Measurements from ENCODE around the gene CNOT1. TPM values are rescaled to one million over a fixed set of nuclear protein-coding genes. Genes with fewer than 3 reads are reported as not detected.

CNOT1 gene
- total RNA-seq, 1 experiment from 2014 or later = 328 TPM

DNA sequence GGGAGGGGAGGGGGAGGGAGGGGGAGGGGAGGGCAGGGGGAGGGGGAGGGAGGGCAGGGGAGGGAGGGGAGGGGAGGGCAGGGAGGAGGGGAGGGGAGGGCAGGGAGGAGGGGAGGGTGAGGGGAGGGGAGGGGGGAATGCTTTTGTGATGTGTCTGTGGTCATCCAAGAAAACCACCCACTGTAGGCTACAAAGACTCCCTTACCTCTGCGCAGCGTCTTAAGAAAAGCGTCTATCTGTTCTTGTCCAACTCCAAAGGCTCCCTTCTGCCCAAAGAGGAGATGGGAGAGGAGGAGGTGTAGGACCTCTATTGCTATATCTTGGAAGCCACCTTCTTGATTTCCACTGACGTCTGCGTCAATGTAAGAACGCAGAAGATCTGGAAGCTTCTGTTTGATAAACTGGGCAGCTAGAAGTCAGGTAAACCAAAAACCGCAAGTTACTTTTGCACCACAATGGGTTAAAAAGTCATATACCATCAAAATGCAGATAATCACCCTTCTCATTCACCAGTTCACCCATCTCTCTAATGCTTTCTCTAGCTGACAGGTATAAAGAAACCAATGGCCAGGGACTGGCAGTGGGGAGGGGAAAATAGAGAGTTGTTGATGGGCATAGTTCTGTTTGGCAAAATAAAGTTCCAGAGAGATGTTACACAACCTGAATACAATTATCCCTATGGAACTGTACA is 43.1 kb downstream of the CNOT1 start:
- H3K27me3 Mint-ChIP-seq (ENCODE audit: low read depth) = no peaks in the 10 kb centered on the region
- H3K36me3 Mint-ChIP-seq (ENCODE audit: insufficient read depth in 1 of 3, low read depth in 3 of 3) = peaks cover 59 to 87% (median 86%) of the 10 kb centered on the region in 3 experiments
- no peaks in the 10 kb centered on the region for H3K23me2 ChIP-seq (ENCODE audit: insufficient read length, low read depth, low read length, poor library complexity, severe bottlenecking)
- no peak overlapping the region for H2BK20ac ChIP-seq (ENCODE audit: low read depth, low read length, poor library complexity, severe bottlenecking)
- no peak overlapping the region for H4K5ac ChIP-seq (ENCODE audit: insufficient read length, low read depth, low read length)
- TF ChIP-seq, protein P1, sequence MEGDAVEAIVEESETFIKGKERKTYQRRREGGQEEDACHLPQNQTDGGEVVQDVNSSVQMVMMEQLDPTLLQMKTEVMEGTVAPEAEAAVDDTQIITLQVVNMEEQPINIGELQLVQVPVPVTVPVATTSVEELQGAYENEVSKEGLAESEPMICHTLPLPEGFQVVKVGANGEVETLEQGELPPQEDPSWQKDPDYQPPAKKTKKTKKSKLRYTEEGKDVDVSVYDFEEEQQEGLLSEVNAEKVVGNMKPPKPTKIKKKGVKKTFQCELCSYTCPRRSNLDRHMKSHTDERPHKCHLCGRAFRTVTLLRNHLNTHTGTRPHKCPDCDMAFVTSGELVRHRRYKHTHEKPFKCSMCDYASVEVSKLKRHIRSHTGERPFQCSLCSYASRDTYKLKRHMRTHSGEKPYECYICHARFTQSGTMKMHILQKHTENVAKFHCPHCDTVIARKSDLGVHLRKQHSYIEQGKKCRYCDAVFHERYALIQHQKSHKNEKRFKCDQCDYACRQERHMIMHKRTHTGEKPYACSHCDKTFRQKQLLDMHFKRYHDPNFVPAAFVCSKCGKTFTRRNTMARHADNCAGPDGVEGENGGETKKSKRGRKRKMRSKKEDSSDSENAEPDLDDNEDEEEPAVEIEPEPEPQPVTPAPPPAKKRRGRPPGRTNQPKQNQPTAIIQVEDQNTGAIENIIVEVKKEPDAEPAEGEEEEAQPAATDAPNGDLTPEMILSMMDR (conservative IDR thresholded peaks at IDR 0.05) = no peak
- H3K27ac Mint-ChIP-seq = no peak overlapping the region; a peak in 1 of 7 replicates
- no peak for DNase-seq
- H3K4me3 Mint-ChIP-seq = no peak overlapping the region
- H2AK5ac ChIP-seq (ENCODE audit: insufficient read length, low read length) = no peak overlapping the region
- H3K79me1 ChIP-seq (ENCODE audit: insufficient read depth, low read depth, low read length, poor library complexity, severe bottlenecking) = no peaks in the 10 kb centered on the region
- whole genome bisulfite sequencing (ENCODE audit: extremely low coverage, insufficient read length, low lambda C conversion rate) = no CpG with 5 or more reads among the region's 7 CpGs
- H3K9me3 ChIP-seq (ENCODE audit: control insufficient read depth, low read depth, low read length) = no peaks in the 10 kb centered on the region
- no peaks in the 10 kb centered on the region for H3K27me3 ChIP-seq (ENCODE audit: insufficient read depth, low read length)
- no peak overlapping the region for H2BK120ac ChIP-seq (ENCODE audit: low read depth, low read length, poor library complexity, severe bottlenecking)
- no peak overlapping the region for H4K8ac ChIP-seq (replicated peaks; ENCODE audit: insufficient read length, low read depth, low read length)
- H2BK5ac ChIP-seq (ENCODE audit: insufficient read length, low read length) = no peak overlapping the region
- no peaks in the 10 kb centered on the region for H3K79me2 ChIP-seq (ENCODE audit: insufficient read depth, low read length)
- H2BK12ac ChIP-seq (ENCODE audit: insufficient read length, low read depth, low read length) = no peak overlapping the region
- no peaks in the 10 kb centered on the region for H3K4me1 ChIP-seq (ENCODE audit: insufficient read depth, low read length)
- H3K56ac ChIP-seq (ENCODE audit: insufficient read length, low read depth, low read length) = no peak overlapping the region
- no peak overlapping the region for H3K23ac ChIP-seq (ENCODE audit: insufficient read length, low read depth, low read length)
- no peaks in the 10 kb centered on the region for H3K4me1 Mint-ChIP-seq
- H3K27ac ChIP-seq (ENCODE audit: insufficient read length, low read depth, low read length) = no peak overlapping the region
- H3T11ph ChIP-seq (ENCODE audit: low read length) = no peak overlapping the region
- H2AFZ ChIP-seq (ENCODE audit: low read length) = no peak overlapping the region
- H2BK15ac ChIP-seq (ENCODE audit: low read depth, low read length) = no peak overlapping the region
- H4K20me1 ChIP-seq (ENCODE audit: control insufficient read depth, insufficient read depth, insufficient read length) = no peaks in the 10 kb centered on the region
- no peak overlapping the region for H4K91ac ChIP-seq (ENCODE audit: insufficient read length, low read depth, low read length)
- H3K4me2 ChIP-seq (ENCODE audit: insufficient read depth, insufficient read length, low read length) = no peak overlapping the region
- no peak overlapping the region for H3K18ac ChIP-seq (ENCODE audit: insufficient read length, low read depth, low read length)
- no peak overlapping the region for H3K4ac ChIP-seq (ENCODE audit: low read depth, low read length)
- no peak overlapping the region for H3K9ac ChIP-seq (ENCODE audit: extremely low read depth, insufficient read length, low read length)
- no peak overlapping the region for H3K14ac ChIP-seq (ENCODE audit: insufficient read depth, low read length)
- peaks cover 0 to 3% of the 10 kb centered on the region in 2 experiments; a peak in 2 of 5 replicates for H3K9me3 Mint-ChIP-seq

Data from H9 (cell line).